NCI-H2029 (cell line): Measurements from ENCODE around the gene FRY.
A peak's percentile ranks its signal among the peaks of the same experiment; 100 is the strongest.

Experiments used
- DNase-seq: peaks from one replicate; lab custom pipeline; 2025; lab: John Stamatoyannopoulos, UW

FRY gene

DNA sequence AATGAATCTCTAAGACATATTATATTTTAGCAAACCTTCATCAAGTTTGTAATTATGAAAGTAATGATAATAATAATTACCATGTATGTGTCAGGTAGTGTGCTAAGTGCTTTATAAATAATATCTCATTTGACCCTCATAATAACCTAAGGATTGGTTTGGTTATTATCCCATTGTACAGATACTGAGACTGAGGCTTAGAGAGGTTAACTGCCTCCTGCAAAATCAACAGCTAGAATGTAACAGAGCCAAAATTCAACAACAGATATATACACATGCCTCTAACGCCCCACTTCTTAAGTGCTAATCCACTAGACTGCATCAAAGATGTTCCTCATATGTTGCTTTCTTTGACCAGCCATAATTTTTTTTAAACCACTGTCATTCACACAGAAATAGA, 142.8 kb downstream of the FRY start:
- DNase-seq: no peak

DNA sequence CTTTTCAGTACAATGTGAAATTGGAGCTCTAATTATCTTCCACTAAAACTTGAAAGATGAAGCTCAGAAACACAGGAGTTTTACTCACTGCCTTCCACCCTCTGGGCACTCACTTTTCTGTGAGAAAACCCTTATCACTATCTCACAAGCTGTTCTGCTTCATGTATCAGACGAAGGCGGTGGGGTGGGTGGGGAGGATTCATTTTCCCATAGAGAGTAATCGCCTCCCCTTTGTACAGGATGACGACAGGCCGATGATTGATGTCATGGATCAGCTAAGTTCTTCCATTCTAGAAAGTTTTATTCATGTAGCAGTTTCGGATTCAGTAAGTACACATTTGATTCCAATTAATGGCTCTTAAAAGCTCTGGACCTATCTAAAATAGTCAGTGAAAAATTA, 143.7 kb downstream of the FRY start:
- DNase-seq: no peak

DNA sequence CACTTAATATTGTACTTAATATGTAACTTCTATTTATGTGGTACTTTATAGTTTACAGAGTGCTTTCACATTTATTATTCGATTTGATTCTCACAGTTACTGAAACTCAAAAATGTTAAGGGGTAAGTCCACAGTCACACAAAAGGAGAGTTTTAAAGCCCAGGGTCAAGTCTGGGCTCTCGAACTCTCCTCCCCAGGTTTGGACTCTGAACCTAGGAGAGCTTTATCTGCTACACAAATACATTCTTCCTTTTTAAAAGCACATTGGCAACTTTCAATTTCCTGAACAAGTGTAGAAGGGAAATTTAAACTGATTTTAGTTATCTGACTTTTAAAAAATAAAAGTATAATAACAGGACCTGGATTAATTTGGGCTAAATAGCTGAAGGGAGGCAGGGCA, 144.4 kb downstream of the FRY start:
- no peak for DNase-seq

DNA sequence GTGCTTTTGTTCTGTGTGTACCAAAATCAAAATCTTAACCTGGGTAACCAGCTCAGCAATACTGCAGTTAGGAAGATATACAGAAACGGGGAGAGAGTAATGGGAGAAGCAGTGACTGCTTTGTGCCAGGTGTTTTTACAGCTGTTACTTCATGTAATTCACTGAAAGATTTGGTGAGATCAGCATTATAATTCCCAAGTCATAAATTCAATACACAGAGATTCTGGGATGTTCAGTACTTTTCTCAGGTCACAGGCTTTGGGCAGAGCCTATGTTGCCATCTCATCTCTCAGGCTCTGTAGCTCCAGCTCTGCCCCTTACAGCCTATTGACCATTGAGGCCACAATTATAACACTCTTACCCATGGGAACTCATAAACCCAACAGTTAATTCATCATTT, 145.1 kb downstream of the FRY start:
- no peak for DNase-seq

DNA sequence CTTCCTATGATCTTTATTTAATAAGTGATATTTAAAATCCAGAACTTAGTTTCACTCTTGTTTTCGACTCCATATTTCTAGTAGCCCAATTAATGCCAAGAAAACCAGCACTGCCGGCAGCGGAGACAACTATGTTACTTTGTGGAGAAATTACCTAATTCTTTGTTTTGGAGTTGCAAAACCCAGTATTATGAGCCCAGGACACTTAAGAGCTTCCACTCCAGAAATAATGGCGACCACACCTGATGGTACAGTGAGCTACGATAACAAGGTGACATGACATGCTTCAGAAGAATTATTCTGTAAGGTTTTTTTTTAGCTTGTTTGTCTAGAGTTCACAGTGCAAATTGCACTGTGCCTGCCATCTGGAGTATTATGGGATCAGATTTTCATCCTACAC, 147.2 kb downstream of the FRY start:
- DNase-seq: no peak

DNA sequence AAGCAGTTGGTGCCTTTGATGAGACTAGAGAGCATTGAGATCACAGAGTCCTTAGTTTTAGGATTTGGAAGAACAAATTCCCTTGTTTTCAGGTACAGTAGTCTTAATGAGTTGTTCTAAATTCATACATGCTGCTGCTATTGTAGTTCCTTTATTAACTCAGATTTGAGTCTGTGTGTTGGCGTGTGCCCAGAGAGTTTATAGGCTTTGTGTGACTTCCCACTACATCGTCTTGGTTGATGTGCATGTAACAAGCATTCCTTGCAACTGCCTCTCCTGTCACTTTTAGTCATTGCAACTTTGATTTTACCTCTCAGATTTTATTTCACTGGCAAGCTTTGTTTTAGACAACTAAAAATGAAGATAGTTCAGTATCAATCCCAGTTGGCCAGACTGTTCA, 148.1 kb downstream of the FRY start:
- DNase-seq: no peak

DNA sequence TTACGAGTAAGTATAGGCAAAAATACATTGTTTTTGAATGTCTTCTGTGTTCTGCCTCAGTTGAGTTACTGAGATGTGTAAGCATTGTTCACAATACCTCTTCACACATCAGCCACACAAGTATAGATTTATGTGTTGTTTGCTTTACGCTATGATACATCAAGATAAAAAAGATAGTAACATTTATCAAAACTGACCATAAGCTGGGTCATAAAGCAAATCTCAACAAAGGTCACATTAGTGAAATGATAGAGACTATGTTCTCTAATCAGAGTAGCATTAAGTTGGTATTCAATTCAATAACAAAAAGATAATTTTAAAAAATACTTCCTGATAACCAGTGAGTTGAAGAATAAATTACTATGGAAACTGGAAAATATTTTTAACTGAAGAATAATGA, 156.1 kb downstream of the FRY start:
- no peak for DNase-seq

DNA sequence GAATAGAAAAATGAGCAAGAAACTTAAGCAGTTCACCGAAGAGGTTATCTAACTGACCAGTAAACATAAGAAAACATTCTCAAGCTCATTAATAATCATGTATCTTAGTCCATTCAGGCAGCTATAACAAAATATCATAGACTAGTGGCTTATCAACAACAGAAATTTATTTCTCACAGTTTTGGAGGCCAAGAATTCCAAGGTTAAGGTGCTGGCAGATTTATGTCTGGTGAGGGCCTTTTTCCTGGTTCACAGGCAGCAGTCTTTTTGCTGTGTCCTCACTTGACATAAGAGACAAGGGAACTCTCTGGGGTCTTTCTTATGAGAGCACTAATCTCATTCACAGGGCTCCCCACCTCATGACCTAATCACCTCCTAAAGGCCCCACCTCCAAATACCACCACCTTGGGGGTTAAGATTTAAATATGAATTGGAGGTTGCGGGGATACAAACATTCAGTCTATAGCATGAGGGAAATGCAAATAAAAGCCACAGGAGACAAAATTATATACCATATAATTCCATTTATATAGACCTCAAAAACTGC, 160.0 kb downstream of the FRY start:
- no peak for DNase-seq

DNA sequence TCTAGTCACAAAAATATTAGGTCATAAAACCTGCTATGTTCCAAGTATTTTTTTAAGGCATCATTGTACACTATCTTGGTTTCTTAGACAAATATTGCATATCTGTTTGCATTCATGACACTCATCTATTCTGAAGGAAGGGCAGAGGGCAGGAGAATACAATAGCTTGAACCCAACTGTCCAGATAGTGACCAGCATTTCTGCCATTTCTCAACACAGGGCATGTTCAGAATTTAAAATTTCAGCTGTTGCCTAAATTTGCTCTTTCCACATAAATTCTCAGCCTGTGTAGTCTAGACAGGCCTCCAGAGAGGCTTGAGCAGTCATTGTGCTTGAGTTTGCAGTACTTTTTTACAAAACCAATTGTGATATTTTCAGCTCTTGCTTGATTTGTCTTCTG, 164.1 kb downstream of the FRY start:
- DNase-seq: no peak

DNA sequence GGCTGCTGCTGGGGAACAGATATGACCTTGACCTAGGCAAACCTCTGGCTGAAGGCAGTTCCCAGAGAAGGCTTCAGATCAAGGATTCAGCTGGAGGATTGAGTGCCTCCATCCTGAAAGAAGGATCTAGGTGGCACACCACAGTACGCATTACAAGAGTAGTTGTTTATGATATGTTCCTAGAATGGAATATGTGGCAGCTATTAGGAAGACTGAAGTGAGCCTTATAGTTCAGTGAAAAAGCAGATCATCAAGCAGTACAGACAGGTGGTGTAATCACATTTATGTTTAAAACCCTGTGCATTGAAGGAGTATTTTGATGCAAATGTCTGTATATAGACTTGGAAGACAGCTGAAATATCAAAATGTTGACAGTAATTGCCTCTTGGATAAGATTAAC, 167.6 kb downstream of the FRY start:
- no peak for DNase-seq

DNA sequence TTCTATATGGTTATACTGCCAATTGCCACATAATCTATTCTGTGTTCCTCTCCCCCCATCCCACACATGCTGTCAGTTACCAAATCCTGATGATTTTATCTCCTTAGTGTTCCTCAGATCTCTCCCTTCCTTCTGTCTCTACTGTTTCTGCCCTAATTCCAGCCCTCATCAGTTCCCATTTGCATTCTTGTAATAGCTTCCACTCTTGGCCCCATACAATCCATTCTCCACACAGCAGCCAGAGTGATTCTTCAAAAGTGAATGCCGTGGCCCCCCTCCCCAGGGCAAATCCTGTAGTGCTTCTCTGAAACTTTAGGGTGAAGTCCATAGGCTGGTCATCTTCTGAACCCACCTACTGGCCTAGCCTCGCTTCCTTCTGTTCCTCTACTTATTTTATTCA, 169.2 kb downstream of the FRY start:
- no peak for DNase-seq

DNA sequence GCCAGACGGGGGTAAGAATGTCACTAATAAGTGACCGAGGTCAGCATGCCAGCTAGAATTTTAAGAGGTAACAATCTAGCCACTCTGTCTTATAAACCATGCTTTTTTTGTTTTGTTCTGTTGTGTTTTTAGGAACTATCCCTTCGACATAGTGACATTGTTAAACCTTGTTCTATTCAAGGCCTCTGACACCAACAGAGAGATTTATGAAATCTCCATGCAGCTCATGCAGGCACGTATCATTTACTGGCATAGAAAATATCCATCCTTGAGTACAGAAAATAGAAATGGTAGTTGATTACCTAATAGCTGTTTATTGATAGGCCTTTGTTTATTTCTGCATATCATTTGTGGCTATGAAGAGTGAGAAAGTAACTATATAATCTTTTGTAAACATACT, 170.2 kb downstream of the FRY start:
- DNase-seq: no peak

DNA sequence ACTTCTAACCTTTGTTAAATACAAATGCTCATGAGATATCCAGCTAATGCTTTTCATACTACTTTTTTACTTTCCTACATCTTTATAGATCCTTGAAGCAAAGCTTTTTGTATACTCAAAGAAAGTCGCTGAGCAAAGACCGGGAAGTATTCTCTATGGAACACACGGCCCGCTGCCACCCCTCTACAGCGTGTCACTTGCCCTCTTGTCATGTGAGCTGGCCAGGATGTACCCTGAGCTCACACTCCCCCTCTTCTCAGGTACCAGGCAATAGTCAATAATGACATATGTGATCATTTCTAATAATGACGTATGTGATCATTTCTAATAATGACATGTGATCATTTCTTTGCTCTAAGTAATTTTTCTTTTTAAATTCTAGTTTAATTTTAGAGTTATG, 170.7 kb downstream of the FRY start:
- DNase-seq: no peak

DNA sequence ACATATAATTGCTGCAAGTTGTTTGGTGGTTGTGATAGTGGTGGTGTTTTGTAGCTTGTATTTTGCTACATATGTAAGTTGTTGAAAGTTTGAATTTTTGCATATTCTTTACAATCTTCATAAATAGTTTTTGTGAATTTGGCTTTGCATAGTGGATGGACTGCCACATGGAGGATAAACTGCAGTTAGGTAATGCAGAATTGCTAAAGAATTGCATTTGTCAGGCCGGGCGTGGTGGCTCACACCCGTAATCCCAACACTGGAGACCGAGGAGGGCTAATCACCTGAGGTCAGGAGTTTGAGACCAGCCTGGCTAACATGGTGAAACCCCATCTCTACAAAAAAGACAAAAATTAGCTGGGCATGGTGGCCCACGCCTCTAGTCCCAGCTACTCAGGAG, 171.6 kb downstream of the FRY start:
- DNase-seq: no peak

DNA sequence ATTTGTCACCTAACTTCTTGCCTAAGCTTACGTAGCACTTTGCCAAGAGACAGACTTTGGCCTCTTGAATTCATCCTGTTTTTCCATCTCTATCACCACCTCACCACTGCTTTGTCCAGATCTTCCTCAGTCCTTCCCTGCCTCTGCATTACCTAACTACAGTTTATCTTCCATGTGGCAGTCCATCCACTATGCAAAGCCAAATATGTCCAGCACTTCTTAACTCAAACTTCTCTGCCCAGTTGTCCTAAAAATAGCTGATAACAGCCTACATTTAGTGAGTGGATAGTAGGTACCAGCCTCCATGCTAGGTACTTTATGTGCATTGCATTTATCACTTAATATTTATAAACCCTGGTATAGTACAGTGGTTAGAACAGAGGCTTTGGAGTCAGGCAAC, 172.2 kb downstream of the FRY start:
- DNase-seq: no peak

DNA sequence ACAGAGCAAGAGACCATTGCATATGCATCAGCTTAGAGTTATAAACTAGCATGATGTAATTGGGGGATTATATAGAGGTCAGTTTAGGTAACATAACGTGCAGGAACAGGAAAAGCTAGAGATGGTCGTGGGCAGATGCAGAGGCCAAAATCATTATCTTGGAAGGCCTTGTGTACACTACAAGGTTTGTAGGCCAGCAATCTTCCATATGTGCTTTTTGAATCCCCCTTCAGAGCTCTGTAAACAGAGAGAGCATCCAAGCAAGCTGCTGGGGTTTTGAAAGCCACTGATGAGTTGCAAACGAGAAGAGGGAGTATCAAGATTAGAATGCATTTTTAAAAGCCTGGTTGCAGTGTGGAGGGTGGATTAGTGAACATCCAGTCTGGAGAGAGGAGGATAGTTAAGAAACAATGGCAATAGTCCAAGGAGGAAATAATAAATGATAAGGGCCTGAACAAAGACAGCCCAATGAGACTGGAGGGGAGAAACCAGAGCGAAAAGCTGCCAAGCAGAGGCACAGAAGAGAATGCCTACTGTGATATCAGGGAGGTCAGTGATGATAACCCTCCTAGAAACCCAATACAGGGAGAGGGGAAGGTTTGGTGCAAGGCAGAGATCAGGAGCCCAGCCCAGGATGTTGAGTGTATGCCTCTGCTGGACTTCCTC, 174.0 kb downstream of the FRY start:
- peak; percentile 47 for DNase-seq

DNA sequence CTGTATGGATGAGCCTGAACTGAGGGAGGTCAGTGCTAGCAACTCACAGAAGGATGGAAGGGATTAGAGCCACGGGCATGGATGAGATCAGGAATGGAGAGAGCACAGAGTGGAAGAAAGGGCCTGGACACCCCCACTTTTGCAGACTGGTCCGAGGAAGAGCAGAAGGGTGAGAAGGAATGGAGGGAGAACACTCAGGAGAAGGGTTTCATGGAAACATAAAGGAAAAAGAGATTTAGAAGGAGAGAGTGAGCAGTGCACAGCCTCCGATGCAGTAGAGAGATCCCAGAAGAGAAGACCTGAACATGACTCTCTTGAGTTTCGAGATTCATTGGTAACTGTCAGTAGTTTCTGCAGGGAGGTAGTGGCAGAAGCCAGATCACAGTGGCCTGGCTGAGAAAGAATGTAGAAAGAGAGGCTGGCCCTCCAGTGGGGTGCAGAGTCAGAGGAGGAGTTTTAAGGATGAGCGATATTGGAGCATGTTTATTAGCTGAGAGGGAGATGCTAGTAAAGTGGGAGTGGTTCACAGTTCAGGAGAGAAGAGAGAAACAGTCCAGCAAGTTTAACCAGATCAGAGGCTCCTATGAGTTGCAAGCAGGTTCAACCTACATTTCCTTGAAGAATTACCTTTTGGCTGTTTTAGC, 174.6 kb downstream of the FRY start:
- DNase-seq: no peak

DNA sequence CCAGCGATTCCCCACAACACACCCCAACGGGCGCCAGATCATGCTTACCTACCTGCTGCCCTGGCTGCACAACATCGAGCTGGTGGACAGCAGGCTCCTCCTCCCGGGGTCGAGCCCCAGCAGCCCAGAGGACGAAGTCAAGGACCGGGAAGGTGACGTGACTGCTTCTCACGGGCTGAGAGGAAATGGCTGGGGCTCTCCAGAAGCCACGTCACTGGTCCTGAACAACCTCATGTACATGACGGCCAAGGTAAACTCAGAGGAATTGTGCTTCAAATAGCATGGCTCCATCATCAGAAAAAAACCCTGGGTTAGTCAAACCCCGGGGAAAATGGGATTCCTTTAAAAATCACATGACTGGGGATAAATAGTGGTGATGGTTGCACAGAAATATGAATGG, 177.3 kb downstream of the FRY start:
- DNase-seq: no peak

DNA sequence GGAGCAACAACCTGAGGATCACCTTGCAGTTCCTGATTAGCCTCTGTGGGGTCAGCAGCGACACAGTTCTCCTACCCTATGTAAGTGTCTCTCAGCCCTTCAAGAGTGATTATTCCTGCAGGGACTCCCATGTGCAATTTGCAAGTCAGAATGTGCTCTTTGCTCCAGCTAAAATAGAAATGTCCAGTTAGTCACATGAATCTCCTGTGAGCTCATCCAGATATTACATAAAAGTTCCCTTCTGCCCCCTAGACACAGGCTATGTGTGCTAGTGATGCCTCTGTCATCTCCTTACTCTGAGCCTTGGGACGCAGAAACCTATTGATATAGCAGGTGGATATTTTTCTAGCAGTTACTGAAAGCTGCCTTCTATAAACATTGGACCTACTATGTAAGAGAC, 178.1 kb downstream of the FRY start:
- no peak for DNase-seq

DNA sequence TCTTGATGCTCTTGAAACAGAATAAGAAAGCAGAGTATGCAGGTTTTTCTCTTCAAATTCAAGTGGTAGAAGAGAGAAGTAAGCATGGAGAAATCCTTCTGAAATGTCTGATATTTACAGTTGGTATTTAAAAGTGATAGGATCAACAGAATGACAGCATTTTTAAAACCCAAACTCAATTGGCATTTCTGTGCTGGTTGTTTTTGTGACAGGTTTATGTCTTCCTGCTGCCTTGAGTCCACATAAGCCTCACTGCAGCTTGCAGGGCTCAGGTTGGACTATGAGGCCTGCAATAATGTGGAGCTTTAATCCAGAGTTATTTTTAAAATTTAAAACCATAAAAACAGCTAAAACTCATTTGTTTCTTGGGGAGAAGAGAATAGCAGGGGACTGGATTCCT, 178.5 kb downstream of the FRY start:
- DNase-seq: no peak

DNA sequence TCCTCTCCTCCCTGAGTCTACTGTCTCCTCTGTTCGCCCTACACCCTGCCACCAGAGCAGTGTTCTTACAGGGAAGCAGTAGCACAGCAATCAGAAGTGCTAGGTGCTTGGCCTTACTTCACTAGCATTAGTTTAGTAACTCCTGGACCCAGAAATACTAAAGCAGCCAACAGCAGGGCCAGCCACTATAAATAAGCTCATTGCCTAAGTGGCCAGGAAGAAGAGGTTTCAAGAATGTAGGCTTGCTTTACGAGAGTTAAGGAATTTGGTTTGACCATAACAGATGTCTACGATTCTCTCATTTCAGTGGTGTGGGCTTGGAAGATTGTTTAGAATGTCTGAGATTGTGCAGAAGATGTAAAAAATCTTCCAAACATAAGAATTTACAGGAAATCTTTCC, 180.2 kb downstream of the FRY start:
- DNase-seq: no peak

DNA sequence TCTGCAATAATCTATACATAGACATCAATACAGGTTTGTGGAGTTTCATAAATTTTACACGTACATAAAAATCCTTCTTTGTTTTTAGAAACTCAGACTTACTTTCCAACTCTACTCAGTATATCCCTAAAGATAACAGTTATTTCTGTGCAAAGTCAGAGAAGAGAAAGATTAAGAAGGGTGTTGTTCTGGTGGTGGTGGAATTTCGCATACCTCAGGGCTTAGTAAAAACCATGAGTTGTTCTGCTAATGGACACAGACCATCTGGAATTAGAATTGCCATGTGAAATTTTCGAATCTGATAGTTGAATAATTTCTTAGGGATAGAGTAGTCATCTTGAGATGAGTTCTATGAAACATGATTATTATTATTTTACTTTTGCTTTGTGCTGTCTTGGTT, 180.8 kb downstream of the FRY start:
- DNase-seq: no peak

DNA sequence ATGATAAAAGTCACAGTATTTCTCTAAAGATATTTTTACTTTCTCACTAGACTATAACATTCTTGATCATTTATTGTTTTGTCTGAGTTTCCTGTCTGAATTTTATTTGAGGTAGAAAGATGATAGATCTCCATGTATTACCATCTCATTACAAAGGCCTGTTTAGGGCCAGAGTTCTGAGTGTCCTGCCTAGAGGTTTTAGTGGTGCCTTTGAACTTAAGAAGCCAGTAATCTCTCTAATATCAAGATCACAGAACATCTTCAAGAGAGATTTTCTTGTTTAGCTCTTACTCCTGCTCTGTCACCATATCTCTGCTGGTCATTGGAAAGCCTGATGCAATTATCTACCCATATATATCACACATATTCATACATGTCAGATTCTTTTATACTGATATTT, 182.1 kb downstream of the FRY start:
- no peak for DNase-seq

DNA sequence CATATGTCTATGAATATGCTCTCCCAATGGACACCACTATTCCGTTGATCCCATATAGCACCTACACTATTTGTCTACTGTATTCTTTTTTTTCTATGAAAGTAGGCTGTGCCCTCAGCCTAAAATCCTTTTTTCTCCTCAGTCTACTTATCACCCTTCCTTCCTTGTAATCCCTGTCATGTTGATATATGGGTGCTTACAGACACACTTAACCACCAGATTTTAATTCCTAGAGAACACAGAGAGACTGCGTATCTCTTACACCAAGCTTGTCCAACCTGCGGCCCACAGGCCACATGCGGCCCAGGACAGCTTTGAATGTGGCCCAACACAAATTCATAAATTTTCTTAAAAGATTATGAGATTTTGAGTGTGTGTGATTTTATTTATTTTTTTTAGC, 182.5 kb downstream of the FRY start:
- DNase-seq: no peak
